ENCODE measurements around the gene EPHB1.

EPHB1 gene

GRCh38 chr3:135158520-135158919 is 363.5 kb downstream of the EPHB1 start:
- Mint-ChIP-seq H3K27me3 (ENCODE audit: low read depth) (peaks cover 8% of the 10 kb centered on the region), H3K27ac (no peak overlapping the region), H3K9me3 (no peaks in the 10 kb centered on the region), H3K36me3 (ENCODE audit: low read depth) (no peaks in the 10 kb centered on the region), H3K4me3 (no peak overlapping the region), H3K4me1 (no peaks in the 10 kb centered on the region)
- TF ChIP-seq, protein P1, sequence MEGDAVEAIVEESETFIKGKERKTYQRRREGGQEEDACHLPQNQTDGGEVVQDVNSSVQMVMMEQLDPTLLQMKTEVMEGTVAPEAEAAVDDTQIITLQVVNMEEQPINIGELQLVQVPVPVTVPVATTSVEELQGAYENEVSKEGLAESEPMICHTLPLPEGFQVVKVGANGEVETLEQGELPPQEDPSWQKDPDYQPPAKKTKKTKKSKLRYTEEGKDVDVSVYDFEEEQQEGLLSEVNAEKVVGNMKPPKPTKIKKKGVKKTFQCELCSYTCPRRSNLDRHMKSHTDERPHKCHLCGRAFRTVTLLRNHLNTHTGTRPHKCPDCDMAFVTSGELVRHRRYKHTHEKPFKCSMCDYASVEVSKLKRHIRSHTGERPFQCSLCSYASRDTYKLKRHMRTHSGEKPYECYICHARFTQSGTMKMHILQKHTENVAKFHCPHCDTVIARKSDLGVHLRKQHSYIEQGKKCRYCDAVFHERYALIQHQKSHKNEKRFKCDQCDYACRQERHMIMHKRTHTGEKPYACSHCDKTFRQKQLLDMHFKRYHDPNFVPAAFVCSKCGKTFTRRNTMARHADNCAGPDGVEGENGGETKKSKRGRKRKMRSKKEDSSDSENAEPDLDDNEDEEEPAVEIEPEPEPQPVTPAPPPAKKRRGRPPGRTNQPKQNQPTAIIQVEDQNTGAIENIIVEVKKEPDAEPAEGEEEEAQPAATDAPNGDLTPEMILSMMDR (IDR thresholded peaks at IDR 0.05; ENCODE audit: unreplicated experiment in 3 of 3), result no peak

DNA sequence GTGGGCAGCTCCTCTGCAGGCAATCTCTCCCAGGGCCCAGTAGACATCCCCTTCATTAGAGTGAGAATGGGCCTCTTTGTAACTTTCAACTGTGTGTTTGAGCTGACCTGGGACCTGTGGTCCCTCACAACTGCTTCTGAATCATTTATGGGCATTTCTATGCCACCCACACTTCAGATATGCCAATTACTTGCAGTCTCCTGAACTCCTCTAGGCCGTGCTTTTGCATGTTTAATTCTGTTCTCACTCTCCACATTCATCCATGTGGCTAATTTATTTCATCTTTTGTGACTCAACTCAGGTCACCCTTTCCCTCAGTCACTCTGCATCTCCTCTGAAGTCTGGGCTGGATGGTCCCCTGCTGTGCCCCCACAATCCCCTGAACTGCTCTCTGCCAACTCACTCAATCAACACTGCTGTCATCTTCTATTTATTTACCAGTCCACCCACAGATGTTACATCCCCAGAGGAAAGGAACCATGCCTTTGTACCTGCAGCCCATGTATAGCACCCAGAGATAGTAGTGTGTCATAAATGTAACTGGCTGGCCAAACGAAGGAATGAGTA is 364.7 kb downstream of the EPHB1 start:
- TF ChIP-seq, protein P1 (IDR thresholded peaks at IDR 0.05; ENCODE audit: unreplicated experiment in 3 of 3), result no peak
- Mint-ChIP-seq H3K27me3 (ENCODE audit: low read depth) (peaks cover 4% of the 10 kb centered on the region), H3K36me3 (ENCODE audit: low read depth) (no peaks in the 10 kb centered on the region), H3K9me3 (no peaks in the 10 kb centered on the region), H3K4me1 (no peaks in the 10 kb centered on the region), H3K27ac (peak overlapping the region in 1 of 3 experiments; percentile 12), H3K4me3 (no peak overlapping the region)

DNA sequence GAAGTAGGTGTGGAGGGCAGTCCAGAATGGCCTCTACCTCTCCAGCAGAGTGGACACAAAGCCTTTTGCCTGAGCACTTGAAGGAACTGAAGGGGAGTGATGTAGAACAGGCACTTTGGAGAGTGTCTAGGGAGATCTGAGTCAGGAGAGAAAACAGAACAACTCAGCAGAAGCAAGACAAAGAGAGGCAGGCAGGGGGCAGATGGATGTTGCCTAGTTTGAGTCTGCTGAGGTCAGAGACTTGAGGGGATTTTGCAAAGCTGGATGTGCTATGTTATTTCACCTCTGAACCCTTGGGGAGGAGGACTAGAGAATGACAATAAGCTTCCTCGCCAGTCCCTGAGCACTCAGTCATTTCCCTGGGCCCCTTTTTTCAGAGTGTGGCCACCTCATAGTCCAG is 366.4 kb downstream of the EPHB1 start:
- TF ChIP-seq, protein P1 (IDR thresholded peaks at IDR 0.05; ENCODE audit: unreplicated experiment in 3 of 3), result no peak
- Mint-ChIP-seq H3K36me3 (ENCODE audit: low read depth) (no peaks in the 10 kb centered on the region), H3K27ac (no peak overlapping the region), H3K9me3 (no peaks in the 10 kb centered on the region), H3K4me3 (no peak overlapping the region), H3K4me1 (no peaks in the 10 kb centered on the region), H3K27me3 (ENCODE audit: low read depth) (peaks cover 4% of the 10 kb centered on the region)

GRCh38 chr3:135163701-135164100 is 368.6 kb downstream of the EPHB1 start:
- no peak overlapping the region for H3K27ac Mint-ChIP-seq
- peaks cover 7% of the 10 kb centered on the region for H3K27me3 Mint-ChIP-seq (ENCODE audit: low read depth)
- H3K4me1 Mint-ChIP-seq, result no peaks in the 10 kb centered on the region
- no peaks in the 10 kb centered on the region for H3K9me3 Mint-ChIP-seq
- TF ChIP-seq, protein P1 (IDR thresholded peaks at IDR 0.05; ENCODE audit: unreplicated experiment in 3 of 3), result no peak
- H3K36me3 Mint-ChIP-seq (ENCODE audit: low read depth), result no peaks in the 10 kb centered on the region
- H3K4me3 Mint-ChIP-seq, result no peak overlapping the region

GRCh38 chr3:135165260-135165659 is 370.2 kb downstream of the EPHB1 start:
- Mint-ChIP-seq H3K36me3 (ENCODE audit: low read depth) (no peaks in the 10 kb centered on the region), H3K27me3 (ENCODE audit: low read depth) (peaks cover 7% of the 10 kb centered on the region), H3K4me3 (no peak overlapping the region), H3K9me3 (no peaks in the 10 kb centered on the region), H3K27ac (no peak overlapping the region), H3K4me1 (no peaks in the 10 kb centered on the region)
- TF ChIP-seq, protein P1 (IDR thresholded peaks at IDR 0.05; ENCODE audit: unreplicated experiment in 3 of 3), result no peak

DNA sequence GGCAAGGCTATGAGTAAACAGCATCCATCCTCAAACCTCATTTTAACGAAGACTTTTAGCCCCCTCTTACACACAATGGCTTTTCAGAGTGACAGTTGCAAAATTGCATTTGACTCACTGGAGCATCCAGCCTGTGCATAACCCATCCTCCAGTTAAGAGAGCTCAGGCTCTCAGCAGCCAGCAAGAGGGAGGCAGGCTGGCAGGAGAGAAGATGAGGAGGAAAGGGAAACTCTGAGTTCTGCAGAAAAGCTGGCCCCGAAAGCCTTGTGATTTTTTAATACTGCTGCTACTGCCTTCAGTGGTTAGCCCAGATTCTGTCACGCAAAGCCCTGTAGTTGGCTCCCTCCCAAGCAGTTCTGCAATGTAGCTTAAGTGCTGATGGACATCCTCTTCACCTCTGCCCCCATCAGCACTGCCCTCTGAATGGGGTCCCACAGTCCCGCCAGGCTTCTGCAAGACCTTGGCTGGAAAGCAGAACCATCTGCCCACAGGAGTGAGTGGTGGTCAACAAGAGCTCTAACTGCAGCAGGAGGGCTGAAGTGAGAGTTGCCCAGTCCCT is 371.3 kb downstream of the EPHB1 start:
- no peak overlapping the region for H3K27ac Mint-ChIP-seq
- H3K4me3 Mint-ChIP-seq, result no peak overlapping the region
- H3K9me3 Mint-ChIP-seq, result no peaks in the 10 kb centered on the region
- H3K27me3 Mint-ChIP-seq (ENCODE audit: low read depth), result peaks cover 7% of the 10 kb centered on the region
- H3K36me3 Mint-ChIP-seq (ENCODE audit: low read depth), result no peaks in the 10 kb centered on the region
- H3K4me1 Mint-ChIP-seq, result no peaks in the 10 kb centered on the region
- TF ChIP-seq, protein P1 (IDR thresholded peaks at IDR 0.05; ENCODE audit: unreplicated experiment in 3 of 3), result no peak
